Esophagus mucosa (tissue), 1 donor: ENCODE measurements around the gene CHMP4A. TPM values are rescaled to one million over a fixed set of nuclear protein-coding genes. Genes with fewer than 3 reads are reported as not detected.

Experiments
- ATAC-seq: fragments of 200-7000 bp; cut with Tn5 transposase; one replicate; pipeline ENCODE4 v1.9.1; 2020
- total RNA-seq: library from RNA; stranded (reverse); gene quantifications from one replicate; pipeline ENCODE4 v1.2.4, GENCODE V29; 2023
- donor health status: DM: yes; HTN: yes; CAD: no.

Gene CHMP4A
- total RNA-seq, 1 donor from 2014 or later: 49.0 TPM

- no peak for ATAC-seq
Measured at GRCh38 chr14:24177041-24177825, 36.1 kb downstream of the CHMP4A start.

- no peak for ATAC-seq
Measured at GRCh38 chr14:24176599-24176998, 36.7 kb downstream of the CHMP4A start.

- peak; percentile 2 for ATAC-seq
Measured at GRCh38 chr14:24172871-24173281, 40.4 kb downstream of the CHMP4A start.

- peak; percentile 19 for ATAC-seq
Measured at GRCh38 chr14:24172261-24172860, 40.9 kb downstream of the CHMP4A start.

- ATAC-seq: peak; percentile 60
Measured at GRCh38 chr14:24171422-24172260, 41.6 kb downstream of the CHMP4A start, which contains the start of gene REC8. TSS of gene REC8 (plus strand) at chr14:24172080. CDS start at chr14:24172553, 473 bp downstream.

- ATAC-seq: no peak
Measured at GRCh38 chr14:24167469-24168114, 45.7 kb downstream of the CHMP4A start.

GRCh38 chr14:24165785-24166184 lies 47.5 kb downstream of the CHMP4A start:
- no peak for ATAC-seq

GRCh38 chr14:24164518-24164991 lies 48.7 kb downstream of the CHMP4A start:
- ATAC-seq: no peak

- ATAC-seq: no peak
Measured at GRCh38 chr14:24162093-24162492, 51.2 kb downstream of the CHMP4A start.

GRCh38 chr14:24160850-24161804 lies 52.2 kb downstream of the CHMP4A start, which contains the start of gene IRF9:
TSS of gene IRF9 (plus strand) at chr14:24161265. CDS start at chr14:24162145, 880 bp downstream.
- peak; percentile 89 for ATAC-seq

GRCh38 chr14:24160499-24160849 lies 52.8 kb downstream of the CHMP4A start:
- ATAC-seq: peak; percentile 1

- no peak for ATAC-seq
Measured at GRCh38 chr14:24159777-24160498, 53.4 kb downstream of the CHMP4A start.

Other genes with a start within 250 kb of the CHMP4A start
- gene DHRS4L2, start 224.6 kb downstream of the CHMP4A start, total RNA-seq: 28.8 TPM
- gene CARMIL3, start 161.5 kb downstream of the CHMP4A start, total RNA-seq: 0.48 TPM
- gene CPNE6, start 141.9 kb downstream of the CHMP4A start, total RNA-seq: not detected
- gene PCK2, start 119.2 kb downstream of the CHMP4A start, total RNA-seq: 44.4 TPM
- 48.2 TPM for gene DCAF11, start 98.7 kb downstream of the CHMP4A start, total RNA-seq
- 1.1 TPM for gene NRL, start 98.5 kb downstream of the CHMP4A start, total RNA-seq
- 0.60 TPM for gene FITM1, start 82.8 kb downstream of the CHMP4A start, total RNA-seq
- gene PSME1, start 77.3 kb downstream of the CHMP4A start, total RNA-seq: 123 TPM
- 19.1 TPM for gene EMC9, start 71.9 kb downstream of the CHMP4A start, total RNA-seq
- gene PSME2, start 66.9 kb downstream of the CHMP4A start, total RNA-seq: 116 TPM
- gene RNF31, start 66.0 kb downstream of the CHMP4A start, total RNA-seq: 39.7 TPM
- 44.2 TPM for gene IRF9, start 52.2 kb downstream of the CHMP4A start, total RNA-seq
- 5.4 TPM for gene REC8, start 41.4 kb downstream of the CHMP4A start, total RNA-seq
- 44.6 TPM for gene IPO4, start 24.7 kb downstream of the CHMP4A start, total RNA-seq
- 30.3 TPM for gene TM9SF1, start 18.0 kb downstream of the CHMP4A start, total RNA-seq
- not detected for gene TSSK4, start 7.8 kb downstream of the CHMP4A start, total RNA-seq
- gene MDP1, start 2.6 kb upstream of the CHMP4A start, total RNA-seq: 9.5 TPM
- gene NEDD8, start 18.9 kb upstream of the CHMP4A start, total RNA-seq: 131 TPM
- 38.9 TPM for gene GMPR2, start 19.4 kb upstream of the CHMP4A start, total RNA-seq
- gene TINF2, start 29.1 kb upstream of the CHMP4A start, total RNA-seq: 97.0 TPM
- 1,652 TPM for gene TGM1, start 49.7 kb upstream of the CHMP4A start, total RNA-seq
- 91.5 TPM for gene RABGGTA, start 58.1 kb upstream of the CHMP4A start, total RNA-seq
- 110 TPM for gene DHRS1, start 86.3 kb upstream of the CHMP4A start, total RNA-seq
- 20.5 TPM for gene NOP9, start 86.4 kb upstream of the CHMP4A start, total RNA-seq
- gene CIDEB, start 94.5 kb upstream of the CHMP4A start, total RNA-seq: 27.4 TPM
- 82.9 TPM for gene LTB4R2, start 96.7 kb upstream of the CHMP4A start, total RNA-seq
- 94.9 TPM for gene LTB4R, start 98.0 kb upstream of the CHMP4A start, total RNA-seq
- 4.5 TPM for gene ADCY4, start 121.6 kb upstream of the CHMP4A start, total RNA-seq
- 10.5 TPM for gene RIPK3, start 126.5 kb upstream of the CHMP4A start, total RNA-seq
- gene NFATC4, start 154.7 kb upstream of the CHMP4A start, total RNA-seq: 3.4 TPM
- 6.1 TPM for gene NYNRIN, start 185.5 kb upstream of the CHMP4A start, total RNA-seq
- 0.44 TPM for gene CBLN3, start 216.2 kb upstream of the CHMP4A start, total RNA-seq
- 32.0 TPM for gene KHNYN, start 216.5 kb upstream of the CHMP4A start, total RNA-seq
- gene SDR39U1, start 229.3 kb upstream of the CHMP4A start, total RNA-seq: 23.8 TPM